ENCODE data around the gene EXOC6B.

- no peak for TF ChIP-seq CTCF (IDR thresholded peaks at IDR 0.05)
- no peak for TF ChIP-seq POLR2A (IDR thresholded peaks at IDR 0.05)
- TF ChIP-seq POLR2AphosphoS5 (IDR thresholded peaks at IDR 0.05): no peak
Measured at GRCh38 chr2:72362733-72363132, 463.1 kb downstream of the EXOC6B start.
